ENCODE data around the gene UBE2L6.
A peak's percentile ranks its signal among the peaks of the same experiment; 100 is the strongest.

DNA sequence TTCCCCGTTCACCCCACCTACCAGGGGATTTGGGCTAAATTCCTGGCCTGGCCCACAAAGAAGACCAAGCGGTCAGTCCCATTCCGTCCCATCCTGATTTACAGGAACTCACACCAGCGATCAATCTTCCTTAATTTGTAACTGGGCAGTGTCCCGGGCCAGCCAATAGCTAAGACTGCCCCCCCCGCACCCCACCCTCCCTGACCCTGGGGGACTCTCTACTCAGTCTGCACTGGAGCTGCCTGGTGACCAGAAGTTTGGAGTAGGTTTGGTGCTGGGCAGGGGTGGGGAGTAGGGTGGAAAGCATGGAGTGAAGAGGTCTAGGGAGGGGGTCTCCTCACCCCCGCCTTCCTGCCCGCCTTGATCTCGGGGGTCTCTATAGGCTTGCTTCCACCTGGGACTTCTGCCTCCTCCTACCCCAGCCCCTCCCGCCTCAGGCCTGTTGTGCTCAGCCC lies 30.0 kb upstream of the UBE2L6 start, which contains the start of gene SERPING1:
- TF ChIP-seq POLR2AphosphoS5 (IDR thresholded peaks at IDR 0.05): peak; percentile 20 to 72 (median 52)
- TF ChIP-seq, protein P1, sequence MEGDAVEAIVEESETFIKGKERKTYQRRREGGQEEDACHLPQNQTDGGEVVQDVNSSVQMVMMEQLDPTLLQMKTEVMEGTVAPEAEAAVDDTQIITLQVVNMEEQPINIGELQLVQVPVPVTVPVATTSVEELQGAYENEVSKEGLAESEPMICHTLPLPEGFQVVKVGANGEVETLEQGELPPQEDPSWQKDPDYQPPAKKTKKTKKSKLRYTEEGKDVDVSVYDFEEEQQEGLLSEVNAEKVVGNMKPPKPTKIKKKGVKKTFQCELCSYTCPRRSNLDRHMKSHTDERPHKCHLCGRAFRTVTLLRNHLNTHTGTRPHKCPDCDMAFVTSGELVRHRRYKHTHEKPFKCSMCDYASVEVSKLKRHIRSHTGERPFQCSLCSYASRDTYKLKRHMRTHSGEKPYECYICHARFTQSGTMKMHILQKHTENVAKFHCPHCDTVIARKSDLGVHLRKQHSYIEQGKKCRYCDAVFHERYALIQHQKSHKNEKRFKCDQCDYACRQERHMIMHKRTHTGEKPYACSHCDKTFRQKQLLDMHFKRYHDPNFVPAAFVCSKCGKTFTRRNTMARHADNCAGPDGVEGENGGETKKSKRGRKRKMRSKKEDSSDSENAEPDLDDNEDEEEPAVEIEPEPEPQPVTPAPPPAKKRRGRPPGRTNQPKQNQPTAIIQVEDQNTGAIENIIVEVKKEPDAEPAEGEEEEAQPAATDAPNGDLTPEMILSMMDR (IDR thresholded peaks at IDR 0.05): no peak
- TF ChIP-seq POLR2A (IDR thresholded peaks at IDR 0.05): peak; percentile 8

All from breast epithelium (tissue), 3 donors.